ENCODE measurements around the gene UBE2H. TPM values are rescaled to one million over a fixed set of nuclear protein-coding genes. Genes with fewer than 3 reads are reported as not detected.

The UBE2H gene
- total and polyA plus RNA-seq, 2 of the 4 experiments (the other 2 are of a cell fraction), result 34.6 to 49.4 TPM

DNA sequence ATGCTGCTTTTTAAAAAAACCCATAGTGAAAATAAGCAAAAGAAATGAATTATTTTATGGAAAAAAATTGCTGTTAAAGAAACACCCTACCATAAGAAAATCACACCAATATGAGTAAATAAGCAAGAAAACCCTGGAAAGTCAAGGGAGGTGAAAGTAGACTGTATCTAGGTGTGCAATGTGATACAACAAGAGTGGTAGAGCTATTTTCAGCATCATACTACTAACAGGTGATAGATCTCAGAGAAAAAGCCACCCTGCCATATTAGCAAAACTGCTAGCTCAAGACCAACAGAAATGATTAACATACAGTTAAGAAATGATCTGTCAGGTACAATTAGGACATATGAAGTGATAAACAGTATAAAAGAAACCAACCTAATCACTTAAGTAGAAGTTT lies 54.8 kb downstream of the UBE2H start:
- Histone ChIP-seq H2BK15ac (ENCODE audit: low read depth, low read length) (no peak overlapping the region), H3K9ac (ENCODE audit: low read depth, low read length) (no peak overlapping the region), H2BK20ac (ENCODE audit: low read depth, low read length) (no peak overlapping the region), H3K4me1 (ENCODE audit: control insufficient read depth, insufficient read depth, low read length) (no peaks in the 10 kb centered on the region; the same call in 1 of the 2 replicates), H3K27ac (ENCODE audit: insufficient read depth, low read length) (no peak overlapping the region), H3K79me1 (ENCODE audit: low read depth in 1 of 2, low read length in 2 of 2) (peaks cover 35 to 71% of the 10 kb centered on the region in 2 experiments), H2AK5ac (ENCODE audit: low read depth, low read length) (no peak overlapping the region), H3K36me3 (ENCODE audit: control insufficient read depth, insufficient read depth, low read length) (peaks cover 20% of the 10 kb centered on the region), H3K23ac (ENCODE audit: low read depth, low read length) (no peak overlapping the region), H3K4me3 (ENCODE audit: insufficient read depth, low read depth, low read length) (no peak overlapping the region), H3K4me2 (ENCODE audit: low read depth, low read length) (no peak overlapping the region), H4K91ac (ENCODE audit: insufficient read depth, low read depth, low read length) (no peak overlapping the region), H3K27me3 (ENCODE audit: control insufficient read depth, insufficient read depth, low read length) (no peaks in the 10 kb centered on the region), H4K20me1 (ENCODE audit: insufficient read depth, low read length) (peaks cover 52% of the 10 kb centered on the region), H2BK120ac (ENCODE audit: low read depth, low read length) (no peak overlapping the region), H3K9me1 (ENCODE audit: insufficient read depth, low read length) (peaks cover 8% of the 10 kb centered on the region), H3K56ac (ENCODE audit: extremely low read depth, insufficient read depth, low read length) (no peak overlapping the region), H2BK5ac (ENCODE audit: low read depth, low read length, poor library complexity, severe bottlenecking) (no peak overlapping the region), H2AK9ac (replicated peaks; ENCODE audit: low read depth, low read length, poor library complexity) (no peak overlapping the region), H3K14ac (replicated peaks; ENCODE audit: low read depth, low read length) (no peak overlapping the region), H3K9me3 (ENCODE audit: control insufficient read depth, insufficient read depth, low read length) (no peaks in the 10 kb centered on the region), H2AFZ (replicated peaks; ENCODE audit: low read length, poor library complexity) (no peak overlapping the region), H3K18ac (ENCODE audit: low read depth, low read length) (no peak overlapping the region), H3K4ac (ENCODE audit: low read depth, low read length) (no peak overlapping the region), H4K8ac (ENCODE audit: low read depth in 2 of 2, low read length in 2 of 2) (no peak overlapping the region), H4K5ac (ENCODE audit: low read depth, low read length) (no peak overlapping the region)
- DNase-seq (no peak), ATAC-seq (ENCODE audit: low read depth) (no peak)
- no TSS peak for BruUV-seq (replicated peaks)
- dilution Hi-C loops (cut with HindIII; ENCODE audit: low sequenced_read_pairs, unreplicated experiment), result no loop called here
- CTCF ChIA-PET, result no interaction called here
- intact Hi-C loops (cut with micrococcal nuclease), result no loop called here
- POLR2A ChIA-PET (ENCODE audit: unreplicated experiment), result no interaction called here
- in situ Hi-C loops (cut with MboI; ENCODE audit: low sequenced_read_pairs), result no loop called here
- TF ChIP-seq RAD21 (IDR thresholded peaks at IDR 0.05; ENCODE audit: low read length) (no peak), POLR2A (IDR thresholded peaks at IDR 0.05; ENCODE audit: low read depth, low read length) (no peak), MAFK (IDR thresholded peaks at IDR 0.05; ENCODE audit: low read depth, low read length) (no peak), CEBPB (IDR thresholded peaks at IDR 0.05; ENCODE audit: low read depth, low read length) (no peak), NFE2L2 (IDR thresholded peaks at IDR 0.05; ENCODE audit: low read depth, low read length) (no peak), ELK1 (IDR thresholded peaks at IDR 0.05; ENCODE audit: borderline replicate concordance, low read depth, low read length) (no peak), USF2 (IDR thresholded peaks at IDR 0.05; ENCODE audit: low read depth, low read length) (no peak), MXI1 (IDR thresholded peaks at IDR 0.05; ENCODE audit: borderline replicate concordance, low read depth, low read length) (no peak), RCOR1 (IDR thresholded peaks at IDR 0.05; ENCODE audit: insufficient replicate concordance, low read length) (no peak), MAZ (IDR thresholded peaks at IDR 0.05; ENCODE audit: borderline replicate concordance, low read depth, low read length) (no peak), FOS (IDR thresholded peaks at IDR 0.05; ENCODE audit: low read depth, low read length) (no peak), SMC3 (IDR thresholded peaks at IDR 0.05; ENCODE audit: low read depth, low read length) (no peak), CHD1 (IDR thresholded peaks at IDR 0.05; ENCODE audit: low read depth, low read length) (no peak), RFX5 (IDR thresholded peaks at IDR 0.05; ENCODE audit: low read depth, low read length) (no peak), BHLHE40 (IDR thresholded peaks at IDR 0.05; ENCODE audit: low read depth, low read length) (no peak)
- TF ChIP-seq, protein P1, sequence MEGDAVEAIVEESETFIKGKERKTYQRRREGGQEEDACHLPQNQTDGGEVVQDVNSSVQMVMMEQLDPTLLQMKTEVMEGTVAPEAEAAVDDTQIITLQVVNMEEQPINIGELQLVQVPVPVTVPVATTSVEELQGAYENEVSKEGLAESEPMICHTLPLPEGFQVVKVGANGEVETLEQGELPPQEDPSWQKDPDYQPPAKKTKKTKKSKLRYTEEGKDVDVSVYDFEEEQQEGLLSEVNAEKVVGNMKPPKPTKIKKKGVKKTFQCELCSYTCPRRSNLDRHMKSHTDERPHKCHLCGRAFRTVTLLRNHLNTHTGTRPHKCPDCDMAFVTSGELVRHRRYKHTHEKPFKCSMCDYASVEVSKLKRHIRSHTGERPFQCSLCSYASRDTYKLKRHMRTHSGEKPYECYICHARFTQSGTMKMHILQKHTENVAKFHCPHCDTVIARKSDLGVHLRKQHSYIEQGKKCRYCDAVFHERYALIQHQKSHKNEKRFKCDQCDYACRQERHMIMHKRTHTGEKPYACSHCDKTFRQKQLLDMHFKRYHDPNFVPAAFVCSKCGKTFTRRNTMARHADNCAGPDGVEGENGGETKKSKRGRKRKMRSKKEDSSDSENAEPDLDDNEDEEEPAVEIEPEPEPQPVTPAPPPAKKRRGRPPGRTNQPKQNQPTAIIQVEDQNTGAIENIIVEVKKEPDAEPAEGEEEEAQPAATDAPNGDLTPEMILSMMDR (conservative IDR thresholded peaks at IDR 0.05; ENCODE audit: low read depth, low read length), result no peak

Data from IMR-90 (cell line).